GM06990 (cell line): ENCODE data around the gene PCCA.
A peak's percentile ranks its signal among the peaks of the same experiment; 100 is the strongest.

Experiments
- DNase-seq: peaks from one replicate; pipeline ENCODE4 v3.0.0-alpha.2; 2011; ENCODE audit not compliant: insufficient read length; ENCODE audit errors: extremely low read depth
- H3K27me3 ChIP-seq: replicated peaks from 2 replicates; pipeline ENCODE4 v1.6.0; 2011; ENCODE audit warnings: low read length; ENCODE audit not compliant: control insufficient read depth, insufficient read depth
- H3K36me3 ChIP-seq: 2 replicates; pipeline ENCODE4 v1.5.1; 2011; ENCODE audit warnings: low read length; ENCODE audit not compliant: control insufficient read depth, insufficient read depth
- H3K4me3 ChIP-seq: replicated peaks from 2 replicates; pipeline ENCODE4 v1.5.1; 2011; ENCODE audit warnings: low read depth, mild to moderate bottlenecking, control low read depth, low read length
- TF ChIP-seq, protein P1 (sequence below): IDR thresholded peaks from 2 replicates; pipeline ENCODE4 v1.5.1; 2011; ENCODE audit warnings: low read length, control low read depth, mild to moderate bottlenecking, inconsistent platforms; ENCODE audit not compliant: insufficient read depth, poor library complexity, severe bottlenecking

PCCA gene, protein sequence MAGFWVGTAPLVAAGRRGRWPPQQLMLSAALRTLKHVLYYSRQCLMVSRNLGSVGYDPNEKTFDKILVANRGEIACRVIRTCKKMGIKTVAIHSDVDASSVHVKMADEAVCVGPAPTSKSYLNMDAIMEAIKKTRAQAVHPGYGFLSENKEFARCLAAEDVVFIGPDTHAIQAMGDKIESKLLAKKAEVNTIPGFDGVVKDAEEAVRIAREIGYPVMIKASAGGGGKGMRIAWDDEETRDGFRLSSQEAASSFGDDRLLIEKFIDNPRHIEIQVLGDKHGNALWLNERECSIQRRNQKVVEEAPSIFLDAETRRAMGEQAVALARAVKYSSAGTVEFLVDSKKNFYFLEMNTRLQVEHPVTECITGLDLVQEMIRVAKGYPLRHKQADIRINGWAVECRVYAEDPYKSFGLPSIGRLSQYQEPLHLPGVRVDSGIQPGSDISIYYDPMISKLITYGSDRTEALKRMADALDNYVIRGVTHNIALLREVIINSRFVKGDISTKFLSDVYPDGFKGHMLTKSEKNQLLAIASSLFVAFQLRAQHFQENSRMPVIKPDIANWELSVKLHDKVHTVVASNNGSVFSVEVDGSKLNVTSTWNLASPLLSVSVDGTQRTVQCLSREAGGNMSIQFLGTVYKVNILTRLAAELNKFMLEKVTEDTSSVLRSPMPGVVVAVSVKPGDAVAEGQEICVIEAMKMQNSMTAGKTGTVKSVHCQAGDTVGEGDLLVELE

DNA sequence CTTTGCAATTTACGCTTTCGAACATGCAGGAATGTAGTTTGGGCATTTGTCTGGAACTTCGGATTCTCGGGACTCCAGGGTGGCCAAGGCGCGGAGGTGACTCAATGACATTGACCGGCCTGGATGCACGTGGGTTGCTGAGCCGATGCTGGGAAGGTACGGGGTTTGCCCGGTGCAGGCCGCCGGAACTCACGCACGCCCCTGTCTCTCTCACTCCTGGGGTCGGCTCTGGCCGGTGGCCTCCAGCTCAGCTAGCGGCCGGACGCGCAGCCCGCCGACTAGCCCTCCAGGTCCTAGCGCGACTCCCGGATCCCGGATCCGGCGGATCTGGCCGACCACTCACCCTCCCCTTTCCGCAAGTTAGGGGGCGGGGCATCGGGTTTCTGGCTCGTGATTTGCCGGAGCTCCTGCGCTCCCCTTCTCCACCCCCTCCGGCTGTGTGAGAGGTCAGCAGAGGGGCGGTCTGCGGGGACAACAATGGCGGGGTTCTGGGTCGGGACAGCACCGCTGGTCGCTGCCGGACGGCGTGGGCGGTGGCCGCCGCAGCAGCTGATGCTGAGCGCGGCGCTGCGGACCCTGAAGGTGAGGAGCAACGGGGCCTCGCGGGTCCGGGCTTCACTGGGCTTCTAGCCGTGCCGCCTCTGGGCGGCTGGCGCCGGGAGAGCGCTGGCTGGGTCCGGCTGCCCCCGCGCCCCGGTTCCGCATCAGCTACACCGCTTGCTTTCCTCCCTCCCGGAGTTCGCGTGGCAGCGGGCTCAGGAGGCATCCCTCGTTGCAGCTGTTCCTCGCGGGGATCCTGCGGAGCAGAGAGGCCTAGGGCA, at the start of gene PCCA:
Gene PCCA, plus strand, starts transcription at position 450 of the 821 bp plus-strand sequence. Its CDS starts 28 bp downstream, at position 478.
- peak within 1 kb of the TSS; percentile 94 for H3K4me3 ChIP-seq
- TF ChIP-seq, protein P1, sequence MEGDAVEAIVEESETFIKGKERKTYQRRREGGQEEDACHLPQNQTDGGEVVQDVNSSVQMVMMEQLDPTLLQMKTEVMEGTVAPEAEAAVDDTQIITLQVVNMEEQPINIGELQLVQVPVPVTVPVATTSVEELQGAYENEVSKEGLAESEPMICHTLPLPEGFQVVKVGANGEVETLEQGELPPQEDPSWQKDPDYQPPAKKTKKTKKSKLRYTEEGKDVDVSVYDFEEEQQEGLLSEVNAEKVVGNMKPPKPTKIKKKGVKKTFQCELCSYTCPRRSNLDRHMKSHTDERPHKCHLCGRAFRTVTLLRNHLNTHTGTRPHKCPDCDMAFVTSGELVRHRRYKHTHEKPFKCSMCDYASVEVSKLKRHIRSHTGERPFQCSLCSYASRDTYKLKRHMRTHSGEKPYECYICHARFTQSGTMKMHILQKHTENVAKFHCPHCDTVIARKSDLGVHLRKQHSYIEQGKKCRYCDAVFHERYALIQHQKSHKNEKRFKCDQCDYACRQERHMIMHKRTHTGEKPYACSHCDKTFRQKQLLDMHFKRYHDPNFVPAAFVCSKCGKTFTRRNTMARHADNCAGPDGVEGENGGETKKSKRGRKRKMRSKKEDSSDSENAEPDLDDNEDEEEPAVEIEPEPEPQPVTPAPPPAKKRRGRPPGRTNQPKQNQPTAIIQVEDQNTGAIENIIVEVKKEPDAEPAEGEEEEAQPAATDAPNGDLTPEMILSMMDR, result no peak
- peak; percentile 89 for DNase-seq
- H3K27me3 ChIP-seq, result no peaks in the 10 kb centered on the region
- no peaks in the 10 kb centered on the region; the same call in 1 of the 2 replicates for H3K36me3 ChIP-seq

DNA sequence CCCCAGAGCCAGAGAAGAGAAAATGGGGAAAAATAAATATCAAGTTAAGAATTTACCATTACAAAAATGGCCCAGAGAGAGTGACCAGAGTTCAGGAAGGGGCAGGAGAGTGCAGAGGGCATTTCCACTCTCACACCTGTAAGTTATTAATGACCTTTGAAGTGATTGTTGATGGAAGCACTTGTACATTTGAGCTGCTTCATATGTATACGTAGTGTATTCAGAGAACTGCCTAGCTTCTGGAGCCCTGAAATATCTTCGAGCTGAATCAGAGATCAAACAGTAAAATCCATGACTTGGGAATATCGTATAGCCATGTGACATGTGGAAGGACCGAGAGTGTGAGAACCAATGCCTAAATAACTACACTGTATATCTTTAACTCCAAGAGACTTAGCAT, 49.2 kb upstream of the PCCA start:
- no peak overlapping the region for H3K4me3 ChIP-seq
- TF ChIP-seq, protein P1, result no peak
- H3K36me3 ChIP-seq, result no peaks in the 10 kb centered on the region
- DNase-seq, result no peak
- no peaks in the 10 kb centered on the region for H3K27me3 ChIP-seq

DNA sequence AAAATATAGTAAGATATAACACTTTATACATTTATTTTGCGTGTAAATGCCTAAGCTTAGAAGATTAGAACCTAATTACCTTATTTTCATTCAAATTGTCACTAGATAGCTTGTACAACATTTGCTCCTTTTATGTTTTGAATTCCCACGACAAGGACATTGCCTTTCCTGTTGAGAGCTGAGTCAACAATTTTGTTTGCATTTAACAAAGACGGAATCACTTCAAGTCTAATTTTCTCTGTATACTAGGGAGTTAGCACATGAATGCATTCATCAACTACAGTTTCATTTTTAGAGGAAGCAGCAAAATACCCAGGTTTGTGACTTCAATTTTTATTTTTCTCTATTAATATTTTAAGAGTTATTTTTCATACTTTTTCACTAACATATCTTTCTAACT, 48.7 kb upstream of the PCCA start:
- no peak overlapping the region for H3K4me3 ChIP-seq
- TF ChIP-seq, protein P1, result no peak
- no peaks in the 10 kb centered on the region for H3K27me3 ChIP-seq
- no peak for DNase-seq
- no peaks in the 10 kb centered on the region for H3K36me3 ChIP-seq

GRCh38 chr13:100044936-100045335, 44.0 kb upstream of the PCCA start:
- DNase-seq, result no peak
- Histone ChIP-seq H3K4me3 (no peak overlapping the region), H3K36me3 (no peaks in the 10 kb centered on the region), H3K27me3 (no peaks in the 10 kb centered on the region)
- TF ChIP-seq, protein P1, result no peak

GRCh38 chr13:100045355-100045754, 43.5 kb upstream of the PCCA start:
- H3K4me3 ChIP-seq, result no peak overlapping the region
- TF ChIP-seq, protein P1, result no peak
- H3K27me3 ChIP-seq, result no peaks in the 10 kb centered on the region
- H3K36me3 ChIP-seq, result no peaks in the 10 kb centered on the region
- no peak for DNase-seq
